HepG2 (cell line): ENCODE measurements around the gene DNLZ. TPM values are rescaled to one million over a fixed set of nuclear protein-coding genes. Genes with fewer than 3 reads are reported as not detected.

Experiments
- ARID3A ChIP-seq: IDR thresholded peaks from 2 replicates; pipeline ENCODE4 v1.6.1; 2012; ENCODE audit warnings: low read depth, low read length, improper control_type of control experiment
- BORCS8-MEF2B ChIP-seq: sonication (generic); formaldehyde crosslinking; IDR thresholded peaks from 2 replicates; pipeline ENCODE4 v1.8.0; 2022; ENCODE audit warnings: mild to moderate bottlenecking, missing genetic modification reagents
- ELF4 ChIP-seq: sonication (generic); formaldehyde crosslinking; IDR thresholded peaks from 2 replicates; pipeline ENCODE4 v1.5.0; 2020; ENCODE audit warnings: missing genetic modification reagents, mild to moderate bottlenecking, moderate library complexity, borderline replicate concordance
- FOXM1 ChIP-seq: sonication (generic); formaldehyde crosslinking; IDR thresholded peaks from 2 replicates; pipeline ENCODE4 v1.5.0; 2020; ENCODE audit warnings: missing genetic modification reagents
- FOXO4 ChIP-seq: sonication (generic); formaldehyde crosslinking; conservative IDR thresholded peaks from 2 replicates; pipeline ENCODE4 v1.8.1; 2023; ENCODE audit warnings: missing genetic modification reagents
- FOXP1 ChIP-seq, 2 experiments: fragments of 450-650 bp in 1 of 2; IDR thresholded peaks; 2 replicates each; pipeline ENCODE4 v1.6.1; 2017 to 2018; ENCODE audit warnings: antibody characterized with exemption in 1 of 2
- GMEB1 ChIP-seq: sonication (generic); formaldehyde crosslinking; IDR thresholded peaks from 2 replicates; pipeline ENCODE4 v1.5.1; 2020; ENCODE audit warnings: missing genetic modification reagents, mild to moderate bottlenecking, borderline replicate concordance
- HIVEP1 ChIP-seq: sonication (generic); formaldehyde crosslinking; IDR thresholded peaks from 2 replicates; pipeline ENCODE4 v1.4.0; 2020; ENCODE audit warnings: mild to moderate bottlenecking, missing genetic modification reagents
- KDM4B ChIP-seq: sonication (generic); formaldehyde crosslinking; IDR thresholded peaks from 2 replicates; pipeline ENCODE4 v1.4.0; 2020; ENCODE audit warnings: missing genetic modification reagents
- NFE2L2 ChIP-seq: fragments of 150-350 bp; IDR thresholded peaks from 2 replicates; pipeline ENCODE4 v1.6.1; 2014; ENCODE audit warnings: low read length
- NFYB ChIP-seq: sonication (generic); formaldehyde crosslinking; IDR thresholded peaks from 2 replicates; pipeline ENCODE4 v1.4.0; 2020; ENCODE audit warnings: missing genetic modification reagents
- POLR2G ChIP-seq: fragments of 200-400 bp; formaldehyde crosslinking; IDR thresholded peaks from 2 replicates; pipeline ENCODE4 v1.6.1; 2018; ENCODE audit warnings: mild to moderate bottlenecking, low read depth, low read length, moderate library complexity
- RCOR2 ChIP-seq: IDR thresholded peaks from 2 replicates; pipeline ENCODE4 v1.6.1; 2016; ENCODE audit warnings: missing biosample characterization, missing genetic modification reagents
- TOE1 ChIP-seq: sonication (generic); formaldehyde crosslinking; IDR thresholded peaks from 2 replicates; pipeline ENCODE4 v1.4.0; 2020; ENCODE audit warnings: mild to moderate bottlenecking, missing genetic modification reagents
- ZEB1 ChIP-seq: IDR thresholded peaks from 2 replicates; pipeline ENCODE4 v1.6.1; 2012; ENCODE audit warnings: mild to moderate bottlenecking, low read depth, inconsistent platforms; ENCODE audit not compliant: insufficient replicate concordance
- ZFP1 ChIP-seq: IDR thresholded peaks from 2 replicates; pipeline ENCODE4 v1.6.1; 2016
- ZFP62 ChIP-seq: sonication (generic); formaldehyde crosslinking; IDR thresholded peaks from 2 replicates; pipeline ENCODE4 v1.4.0; 2020; ENCODE audit warnings: missing genetic modification reagents
- ZNF337 ChIP-seq: sonication (generic); formaldehyde crosslinking; IDR thresholded peaks from 2 replicates; pipeline ENCODE4 v1.5.1; 2020; ENCODE audit warnings: missing genetic modification reagents, low read depth, mild to moderate bottlenecking, borderline replicate concordance
- ZNF598 ChIP-seq: sonication (generic); formaldehyde crosslinking; IDR thresholded peaks from 2 replicates; pipeline ENCODE4 v1.5.1; 2020; ENCODE audit warnings: mild to moderate bottlenecking, missing genetic modification reagents, borderline replicate concordance
- ZNF75D ChIP-seq: sonication (generic); formaldehyde crosslinking; IDR thresholded peaks from 2 replicates; pipeline ENCODE4 v1.8.1; 2023; ENCODE audit warnings: missing genetic modification reagents, mild to moderate bottlenecking, borderline replicate concordance
- polyA plus RNA-seq, 8 experiments: library from polyadenylated mRNA; depleted of rRNA in 3 of 8; stranded (reverse) in 7 of 8; unstranded in 1 of 8; fragments of >200 nt; fragmentation: Illumina TruSeq in 4 of 8; extraction: Trizol in 4 of 8; gene quantifications; 2 replicates each; pipeline versions ENCODE4 v1.2.1 to v1.2.3, GENCODE V29; 2011 to 2016; ENCODE audit warnings: low read depth in 4 of 8, missing spikeins in 1 of 8, mixed read lengths in 1 of 8; ENCODE audit not compliant: insufficient read depth in 1 of 8
- total RNA-seq, 5 experiments: library from RNA; depleted of rRNA; stranded (reverse); fragments of >200 nt; fragmentation: Illumina TruSeq; extraction: Trizol; gene quantifications; 2 replicates each; pipeline ENCODE4 v1.2.3, GENCODE V29; 2016; ENCODE audit warnings: low read depth in 1 of 5
- TF ChIP-seq, protein P1 (sequence below): sonication (generic); formaldehyde crosslinking; IDR thresholded peaks from 2 replicates; pipeline ENCODE4 v1.4.0; 2020; ENCODE audit warnings: missing genetic modification reagents
- TF ChIP-seq, protein P2 (sequence below): sonication (generic); formaldehyde crosslinking; IDR thresholded peaks from 2 replicates; pipeline ENCODE4 v1.5.0; 2020; ENCODE audit warnings: missing genetic modification reagents

Gene DNLZ
- total and polyA plus RNA-seq, 2 of the 13 experiments (the other 11 are each of a cell fraction or from before 2014, with no cell fraction given): 3.4 to 8.0 TPM

DNA sequence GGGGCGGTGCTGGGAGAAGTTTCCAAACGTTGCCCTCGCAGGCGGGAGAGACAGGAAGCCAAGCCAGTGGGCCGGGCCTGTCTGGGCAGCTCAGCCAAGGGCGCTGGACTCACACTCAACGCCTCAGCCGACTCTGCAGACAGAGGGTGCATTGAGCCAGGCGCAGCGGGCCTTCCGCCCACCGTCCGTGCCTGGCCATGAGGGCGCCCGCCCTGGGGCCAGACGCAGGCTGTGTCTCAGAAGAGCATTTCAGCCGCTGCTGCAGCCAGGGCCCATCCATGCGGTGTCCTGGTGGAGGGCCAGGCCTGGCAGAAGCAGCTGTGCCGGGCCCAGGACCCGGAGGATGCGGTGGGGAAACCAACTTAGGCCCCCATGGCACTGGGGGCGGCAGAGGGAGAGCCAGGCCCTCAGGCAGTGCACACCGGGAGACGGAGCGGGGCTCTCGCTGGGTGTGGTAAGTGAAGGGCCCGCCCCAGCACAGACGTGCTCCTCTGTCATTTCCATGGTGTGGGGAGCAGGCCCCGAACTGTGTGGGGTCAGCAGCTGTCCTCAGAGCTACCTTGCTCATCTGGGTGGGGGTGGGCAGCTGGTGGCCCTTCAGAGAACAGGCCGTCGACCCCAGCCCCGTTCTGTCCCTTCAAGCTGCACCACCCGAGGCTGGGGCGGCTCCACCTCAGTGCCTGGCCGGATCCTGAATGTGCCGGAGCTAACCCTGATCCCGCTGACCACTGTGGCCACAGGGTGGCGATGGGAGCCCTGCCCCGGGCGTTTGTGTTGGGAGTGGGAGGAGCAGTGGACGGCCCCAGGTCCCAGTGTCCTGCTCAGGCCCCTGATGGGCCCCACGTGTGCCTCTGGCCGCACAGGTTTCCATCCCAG lies 18.0 kb downstream of the DNLZ start (continued):
- TF ChIP-seq BORCS8-MEF2B (CRISPR knock-in tag): no peak; the same call in 1 of the 2 replicates
- no peak for TF ChIP-seq TOE1 (CRISPR knock-in tag)
- no peak for TF ChIP-seq KDM4B (CRISPR knock-in tag)
- no peak for TF ChIP-seq ZFP62 (CRISPR knock-in tag)
- TF ChIP-seq NFE2L2: no peak
- no peak for TF ChIP-seq ZNF75D (CRISPR knock-in tag)
- 0 out of 2 replicates have a peak, but pooled peaks have one; percentile 71 for TF ChIP-seq ZNF337 (CRISPR knock-in tag)
- no peak for TF ChIP-seq ARID3A
- TF ChIP-seq RCOR2 (CRISPR knock-in tag): peak; percentile 35; the same call in 1 of the 2 replicates
- TF ChIP-seq ZEB1: no peak
- no peak for TF ChIP-seq FOXM1
- peak; percentile 72; the same call in 1 of the 2 replicates for TF ChIP-seq ELF4
- no peak for TF ChIP-seq FOXP1 (IDR thresholded peaks at IDR 0.05)
- no peak for TF ChIP-seq FOXP1 (CRISPR knock-in tag; IDR thresholded peaks at IDR 0.05)
- no peak for TF ChIP-seq NFYB (CRISPR knock-in tag)
- TF ChIP-seq, protein P1, sequence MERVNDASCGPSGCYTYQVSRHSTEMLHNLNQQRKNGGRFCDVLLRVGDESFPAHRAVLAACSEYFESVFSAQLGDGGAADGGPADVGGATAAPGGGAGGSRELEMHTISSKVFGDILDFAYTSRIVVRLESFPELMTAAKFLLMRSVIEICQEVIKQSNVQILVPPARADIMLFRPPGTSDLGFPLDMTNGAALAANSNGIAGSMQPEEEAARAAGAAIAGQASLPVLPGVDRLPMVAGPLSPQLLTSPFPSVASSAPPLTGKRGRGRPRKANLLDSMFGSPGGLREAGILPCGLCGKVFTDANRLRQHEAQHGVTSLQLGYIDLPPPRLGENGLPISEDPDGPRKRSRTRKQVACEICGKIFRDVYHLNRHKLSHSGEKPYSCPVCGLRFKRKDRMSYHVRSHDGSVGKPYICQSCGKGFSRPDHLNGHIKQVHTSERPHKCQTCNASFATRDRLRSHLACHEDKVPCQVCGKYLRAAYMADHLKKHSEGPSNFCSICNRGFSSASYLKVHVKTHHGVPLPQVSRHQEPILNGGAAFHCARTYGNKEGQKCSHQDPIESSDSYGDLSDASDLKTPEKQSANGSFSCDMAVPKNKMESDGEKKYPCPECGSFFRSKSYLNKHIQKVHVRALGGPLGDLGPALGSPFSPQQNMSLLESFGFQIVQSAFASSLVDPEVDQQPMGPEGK (CRISPR knock-in tag): peak; percentile 41; the same call in 1 of the 2 replicates
- TF ChIP-seq POLR2G: peak; percentile 54
- TF ChIP-seq ZNF598 (CRISPR knock-in tag): no peak
- TF ChIP-seq ZFP1 (CRISPR knock-in tag): no peak
- no peak; the same call in none of the 2 replicates for TF ChIP-seq HIVEP1 (CRISPR knock-in tag)
- no peak for TF ChIP-seq FOXO4 (CRISPR knock-in tag)
- TF ChIP-seq, protein P2, sequence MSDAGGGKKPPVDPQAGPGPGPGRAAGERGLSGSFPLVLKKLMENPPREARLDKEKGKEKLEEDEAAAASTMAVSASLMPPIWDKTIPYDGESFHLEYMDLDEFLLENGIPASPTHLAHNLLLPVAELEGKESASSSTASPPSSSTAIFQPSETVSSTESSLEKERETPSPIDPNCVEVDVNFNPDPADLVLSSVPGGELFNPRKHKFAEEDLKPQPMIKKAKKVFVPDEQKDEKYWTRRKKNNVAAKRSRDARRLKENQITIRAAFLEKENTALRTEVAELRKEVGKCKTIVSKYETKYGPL: no peak
- peak; percentile 49; the same call in 1 of the 2 replicates for TF ChIP-seq GMEB1
